Activated CD8-positive, alpha-beta memory T cell treated with anti-CD3 and anti-CD28 coated beads for 4 hours (primary cell): ENCODE measurements around the gene SGIP1.

Experiments used
- DNase-seq, 2 donors: peaks; one replicate each; pipeline ENCODE4 v3.0.0-alpha.2; 2020; ENCODE audit warnings: low read depth in 2 of 2

The SGIP1 gene

GRCh38 chr1:66533804-66534740 lies at the start of gene SGIP1:
TSS of gene SGIP1 (plus strand) at chr1:66534153. CDS start at chr1:66534359, 206 bp downstream.
- no peak for DNase-seq

GRCh38 chr1:66489151-66489550 lies 44.8 kb upstream of the SGIP1 start:
- no peak for DNase-seq

- no peak for DNase-seq
These were observed 43.9 kb upstream of the SGIP1 start for GRCh38 chr1:66489972-66490601.

GRCh38 chr1:66490816-66491215 lies 43.1 kb upstream of the SGIP1 start:
- no peak for DNase-seq

GRCh38 chr1:66492424-66492823 lies 41.5 kb upstream of the SGIP1 start:
- DNase-seq = no peak

- DNase-seq = no peak
These were observed 40.2 kb upstream of the SGIP1 start for GRCh38 chr1:66493731-66494130.

- no peak for DNase-seq
These were observed 39.5 kb upstream of the SGIP1 start for GRCh38 chr1:66494482-66494881.

GRCh38 chr1:66495495-66495894 lies 38.5 kb upstream of the SGIP1 start:
- no peak for DNase-seq

- no peak for DNase-seq
These were observed 36.0 kb upstream of the SGIP1 start for GRCh38 chr1:66497910-66498309.

- no peak for DNase-seq
These were observed 33.7 kb upstream of the SGIP1 start for GRCh38 chr1:66500301-66500700.

- DNase-seq = no peak
These were observed 31.9 kb upstream of the SGIP1 start for GRCh38 chr1:66502086-66502485.

GRCh38 chr1:66503841-66504470 lies 30.0 kb upstream of the SGIP1 start:
- DNase-seq = no peak

GRCh38 chr1:66505671-66506392 lies 28.1 kb upstream of the SGIP1 start:
- no peak for DNase-seq

- DNase-seq = no peak
These were observed 27.6 kb upstream of the SGIP1 start for GRCh38 chr1:66506393-66506687.

GRCh38 chr1:66506991-66507390 lies 27.0 kb upstream of the SGIP1 start:
- DNase-seq = no peak

- no peak for DNase-seq
These were observed 23.5 kb upstream of the SGIP1 start for GRCh38 chr1:66510407-66510806.

- DNase-seq = no peak
These were observed 22.8 kb upstream of the SGIP1 start for GRCh38 chr1:66511118-66511517.

- DNase-seq = no peak
These were observed 16.0 kb upstream of the SGIP1 start for GRCh38 chr1:66517959-66518358.

GRCh38 chr1:66518654-66519053 lies 15.3 kb upstream of the SGIP1 start:
- no peak for DNase-seq

- no peak for DNase-seq
These were observed 14.0 kb upstream of the SGIP1 start for GRCh38 chr1:66519992-66520391.

- DNase-seq = no peak
These were observed 13.3 kb upstream of the SGIP1 start for GRCh38 chr1:66520655-66521054.

GRCh38 chr1:66521721-66522365 lies 12.1 kb upstream of the SGIP1 start:
- no peak for DNase-seq
